H9 (cell line): ENCODE data around the gene FAM3B. TPM values are rescaled to one million over a fixed set of nuclear protein-coding genes. Genes with fewer than 3 reads are reported as not detected.

Experiments
- DNase-seq: peaks from one replicate; pipeline ENCODE4 v3.0.0-alpha.2; 2017
- H2AFZ ChIP-seq: one replicate; pipeline ENCODE4 v1.6.1; 2013; ENCODE audit warnings: mild to moderate bottlenecking, low read length, control low read depth, moderate library complexity
- H2AK5ac ChIP-seq: 2 replicates; pipeline ENCODE4 v1.6.1; 2013; ENCODE audit warnings: low read length, control low read depth, mixed read lengths; ENCODE audit not compliant: insufficient read length
- H2BK120ac ChIP-seq: one replicate; pipeline ENCODE4 v1.6.1; 2013; ENCODE audit warnings: low read depth, mild to moderate bottlenecking, low read length, control low read depth, inconsistent platforms; ENCODE audit not compliant: poor library complexity, severe bottlenecking
- H2BK12ac ChIP-seq: 2 replicates; pipeline ENCODE4 v1.6.1; 2013; ENCODE audit warnings: low read length, control low read depth, mixed read lengths, low read depth; ENCODE audit not compliant: insufficient read length
- H2BK15ac ChIP-seq: 2 replicates; pipeline ENCODE4 v1.6.1; 2013; ENCODE audit warnings: low read depth, low read length, control low read depth
- H2BK20ac ChIP-seq: one replicate; pipeline ENCODE4 v1.6.1; 2013; ENCODE audit warnings: low read depth, mild to moderate bottlenecking, low read length, control low read depth, inconsistent platforms; ENCODE audit not compliant: poor library complexity, severe bottlenecking
- H2BK5ac ChIP-seq: 2 replicates; pipeline ENCODE4 v1.6.1; 2013; ENCODE audit warnings: low read length, control low read depth, mixed read lengths; ENCODE audit not compliant: insufficient read length
- H3K14ac ChIP-seq: 2 replicates; pipeline ENCODE4 v1.6.1; 2013; ENCODE audit warnings: low read length, control low read depth; ENCODE audit not compliant: insufficient read depth
- H3K18ac ChIP-seq: 2 replicates; pipeline ENCODE4 v1.6.1; 2013; ENCODE audit warnings: low read depth, mild to moderate bottlenecking, mixed read lengths, low read length, control low read depth; ENCODE audit not compliant: insufficient read length
- H3K23ac ChIP-seq: 2 replicates; pipeline ENCODE4 v1.6.1; 2013; ENCODE audit warnings: low read length, control low read depth, mixed read lengths, low read depth; ENCODE audit not compliant: insufficient read length
- H3K23me2 ChIP-seq: 2 replicates; pipeline ENCODE4 v1.6.1; 2013; ENCODE audit warnings: low read depth, mild to moderate bottlenecking, mixed read lengths, low read length, control low read depth; ENCODE audit not compliant: insufficient read length, poor library complexity, severe bottlenecking
- H3K27ac ChIP-seq: 2 replicates; pipeline ENCODE4 v1.5.1; 2013; ENCODE audit warnings: low read length, control low read depth, mixed read lengths, low read depth; ENCODE audit not compliant: insufficient read length
- H3K27me3 ChIP-seq: 2 replicates; pipeline ENCODE4 v1.6.1; 2013; ENCODE audit warnings: low read length, control low read depth, inconsistent platforms; ENCODE audit not compliant: insufficient read depth
- H3K4ac ChIP-seq: 2 replicates; pipeline ENCODE4 v1.6.1; 2013; ENCODE audit warnings: low read depth, mild to moderate bottlenecking, control low read depth, inconsistent platforms, low read length, moderate library complexity
- H3K4me1 ChIP-seq: 2 replicates; pipeline ENCODE4 v1.6.1; 2013; ENCODE audit warnings: low read length, control low read depth, inconsistent platforms; ENCODE audit not compliant: insufficient read depth
- H3K4me2 ChIP-seq: 2 replicates; pipeline ENCODE4 v1.6.1; 2013; ENCODE audit warnings: low read length, control low read depth, mixed read lengths; ENCODE audit not compliant: insufficient read length, insufficient read depth
- H3K56ac ChIP-seq: 2 replicates; pipeline ENCODE4 v1.6.1; 2013; ENCODE audit warnings: low read depth, mild to moderate bottlenecking, mixed read lengths, low read length, control low read depth; ENCODE audit not compliant: insufficient read length
- H3K79me1 ChIP-seq: 2 replicates; pipeline ENCODE4 v1.6.1; 2013; ENCODE audit warnings: low read depth, mild to moderate bottlenecking, moderate library complexity, low read length, control low read depth, inconsistent platforms; ENCODE audit not compliant: insufficient read depth, poor library complexity, severe bottlenecking
- H3K79me2 ChIP-seq: 2 replicates; pipeline ENCODE4 v1.6.1; 2013; ENCODE audit warnings: low read length, control low read depth, inconsistent platforms; ENCODE audit not compliant: insufficient read depth
- H3K9ac ChIP-seq: 2 replicates; pipeline ENCODE4 v1.6.1; 2013; ENCODE audit warnings: low read length, control low read depth, mixed read lengths; ENCODE audit not compliant: insufficient read length; ENCODE audit errors: extremely low read depth
- H3K9me3 ChIP-seq: one replicate; pipeline ENCODE4 v1.6.1; 2013; ENCODE audit warnings: low read depth, low read length, inconsistent platforms; ENCODE audit not compliant: control insufficient read depth
- H3T11ph ChIP-seq: one replicate; pipeline ENCODE4 v1.6.1; 2013; ENCODE audit warnings: mild to moderate bottlenecking, low read length, control low read depth, inconsistent platforms
- H4K20me1 ChIP-seq: one replicate; pipeline ENCODE4 v1.6.1; 2013; ENCODE audit not compliant: control insufficient read depth, insufficient read length, insufficient read depth
- H4K5ac ChIP-seq: 2 replicates; pipeline ENCODE4 v1.6.1; 2013; ENCODE audit warnings: low read depth, mild to moderate bottlenecking, mixed read lengths, low read length, control low read depth; ENCODE audit not compliant: insufficient read length
- H4K8ac ChIP-seq: replicated peaks from 2 replicates; pipeline ENCODE4 v1.6.1; 2013; ENCODE audit warnings: low read length, control low read depth, mixed read lengths, low read depth; ENCODE audit not compliant: insufficient read length
- H4K91ac ChIP-seq: 2 replicates; pipeline ENCODE4 v1.6.1; 2013; ENCODE audit warnings: low read depth, mild to moderate bottlenecking, moderate library complexity, mixed read lengths, low read length, control low read depth; ENCODE audit not compliant: insufficient read length
- H3K27ac Mint-ChIP-seq, 3 experiments: 2 replicates in 2 of 3; 3 replicates in 1 of 3; pipeline ENCODE4 v1.8.0; 2020 to 2021; ENCODE audit warnings: mixed read lengths in 3 of 3, mild to moderate bottlenecking in 1 of 3, moderate library complexity in 1 of 3
- H3K27me3 Mint-ChIP-seq: 2 replicates; pipeline ENCODE4 v1.8.0; 2021; ENCODE audit warnings: low read depth, mild to moderate bottlenecking, moderate library complexity, mixed read lengths
- H3K36me3 Mint-ChIP-seq, 3 experiments: 2 replicates in 2 of 3; 3 replicates in 1 of 3; pipeline ENCODE4 v1.8.0; 2020 to 2021; ENCODE audit warnings: low read depth in 3 of 3, mixed read lengths in 3 of 3; ENCODE audit not compliant: insufficient read depth in 1 of 3
- H3K4me1 Mint-ChIP-seq, 2 experiments: 2 replicates each; pipeline ENCODE4 v1.8.0; 2020; ENCODE audit warnings: mixed read lengths in 2 of 2
- H3K4me3 Mint-ChIP-seq, 2 experiments: 2 replicates in 1 of 2; 3 replicates in 1 of 2; pipeline ENCODE4 v1.8.0; 2020 to 2021; ENCODE audit warnings: mild to moderate bottlenecking in 2 of 2, mixed read lengths in 2 of 2, moderate library complexity in 1 of 2
- H3K9me3 Mint-ChIP-seq, 2 experiments: 2 replicates in 1 of 2; 3 replicates in 1 of 2; pipeline ENCODE4 v1.8.0; 2020; ENCODE audit warnings: mild to moderate bottlenecking in 2 of 2, mixed read lengths in 2 of 2, moderate library complexity in 1 of 2
- CTCF ChIP-seq: fragments of 200-600 bp; sonication (generic); conservative IDR thresholded peaks from 3 replicates; pipeline ENCODE4 v1.8.0; 2021; ENCODE audit warnings: antibody characterized with exemption, mild to moderate bottlenecking
- WGBS: extraction: QIAGEN DNeasy Blood & Tissue Kit; methylation state at CpG from one replicate; pipeline ENCODE4 v1.1.7; 2013; ENCODE audit warnings: missing lambda C conversion rate, low lambda C conversion rate, mixed read lengths; ENCODE audit not compliant: insufficient read length; ENCODE audit errors: extremely low coverage; 5-methylcytosine and 5-hydroxymethylcytosine counted together
- total RNA-seq: library from RNA; stranded (reverse); gene quantifications from 2 replicates; pipeline ENCODE4 v1.2.1, GENCODE V29; 2021

The FAM3B gene
- total RNA-seq, 1 experiment from 2014 or later, result 5.0 TPM

DNA sequence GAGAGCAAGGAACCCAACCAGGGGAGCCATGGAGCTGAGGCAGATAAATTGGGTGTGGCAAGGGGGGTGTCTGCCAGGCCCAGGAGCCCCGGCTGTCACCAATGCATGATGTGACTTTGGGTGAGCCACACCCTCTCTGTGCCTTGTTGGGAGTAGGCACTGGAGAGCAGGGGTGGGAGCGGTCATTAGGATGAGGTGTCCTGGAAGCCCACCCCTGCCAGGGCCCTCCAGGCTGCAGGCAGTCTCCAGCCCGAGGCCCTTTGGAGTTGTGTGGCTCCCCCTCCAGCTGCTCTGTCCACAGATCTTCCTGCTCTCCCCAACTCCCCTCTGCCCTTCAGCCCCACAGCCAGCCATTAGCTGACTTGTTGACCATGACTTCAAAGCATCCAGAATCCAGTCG is 56.7 kb downstream of the FAM3B start:
- Histone ChIP-seq H3K4me1 (no peaks in the 10 kb centered on the region; the same call in 1 of the 2 replicates), H4K20me1 (no peaks in the 10 kb centered on the region), H3K14ac (no peak overlapping the region), H3K18ac (no peak overlapping the region), H4K5ac (no peak overlapping the region), H3K4me2 (no peak overlapping the region), H3K27ac (no peak overlapping the region), H3K27me3 (no peaks in the 10 kb centered on the region; the same call in 1 of the 2 replicates), H3K23ac (no peak overlapping the region), H3K56ac (no peak overlapping the region), H3K79me1 (no peaks in the 10 kb centered on the region), H2BK5ac (no peak overlapping the region), H2BK20ac (no peak overlapping the region), H2BK120ac (no peak overlapping the region), H3K79me2 (no peaks in the 10 kb centered on the region), H3K9me3 (no peaks in the 10 kb centered on the region), H3K9ac (no peak overlapping the region), H2BK15ac (no peak overlapping the region), H3K4ac (no peak overlapping the region), H3T11ph (no peak overlapping the region), H2AK5ac (no peak overlapping the region), H3K23me2 (peaks cover 8% of the 10 kb centered on the region), H2AFZ (no peak overlapping the region), H2BK12ac (no peak overlapping the region), H4K8ac (no peak overlapping the region), H4K91ac (no peak overlapping the region)
- H3K4me3 Mint-ChIP-seq, result no peak overlapping the region
- peaks cover 5% of the 10 kb centered on the region for H3K27me3 Mint-ChIP-seq
- no peak for DNase-seq
- peaks cover 0 to 7% (median 0%) of the 10 kb centered on the region in 3 experiments; a peak in 1 of 7 replicates for H3K36me3 Mint-ChIP-seq
- TF ChIP-seq CTCF, result no peak
- H3K4me1 Mint-ChIP-seq, result peaks cover 17 to 32% of the 10 kb centered on the region in 2 experiments
- WGBS, result no CpG with 5 or more reads among the region's 4 CpGs
- H3K9me3 Mint-ChIP-seq, result no peaks in the 10 kb centered on the region; a peak in 1 of 5 replicates
- no peak overlapping the region for H3K27ac Mint-ChIP-seq
